ENCODE data around the gene MIP.

- TF ChIP-seq ZNF138 (CRISPR knock-in tag; IDR thresholded peaks at IDR 0.05; ENCODE audit: low read depth), result no peak
- TF ChIP-seq ZNF703 (CRISPR knock-in tag; IDR thresholded peaks at IDR 0.05; ENCODE audit: borderline replicate concordance), result no peak
- TF ChIP-seq PREB (CRISPR knock-in tag; IDR thresholded peaks at IDR 0.05), result no peak
- no peak for TF ChIP-seq ZNF792 (CRISPR knock-in tag; IDR thresholded peaks at IDR 0.05)
- TF ChIP-seq SRF (IDR thresholded peaks at IDR 0.05; ENCODE audit: low read depth, low read length), result no peak
- TF ChIP-seq SKIL (CRISPR knock-in tag; IDR thresholded peaks at IDR 0.05; ENCODE audit: borderline replicate concordance), result no peak
- no peak for TF ChIP-seq CHD4 (IDR thresholded peaks at IDR 0.05; ENCODE audit: borderline replicate concordance, low read length)
- no peak for TF ChIP-seq EZH2 (conservative IDR thresholded peaks at IDR 0.05; ENCODE audit: low read depth, low read length)
- no peak for TF ChIP-seq ZKSCAN8 (CRISPR knock-in tag; IDR thresholded peaks at IDR 0.05; ENCODE audit: borderline replicate concordance)
- TF ChIP-seq SMARCC2 (IDR thresholded peaks at IDR 0.05), result no peak
- no peak for TF ChIP-seq STAT6 (CRISPR knock-in tag; IDR thresholded peaks at IDR 0.05; ENCODE audit: borderline replicate concordance)
- no peak for TF ChIP-seq FOXJ3 (CRISPR knock-in tag; IDR thresholded peaks at IDR 0.05; ENCODE audit: borderline replicate concordance)
- TF ChIP-seq, protein P1, sequence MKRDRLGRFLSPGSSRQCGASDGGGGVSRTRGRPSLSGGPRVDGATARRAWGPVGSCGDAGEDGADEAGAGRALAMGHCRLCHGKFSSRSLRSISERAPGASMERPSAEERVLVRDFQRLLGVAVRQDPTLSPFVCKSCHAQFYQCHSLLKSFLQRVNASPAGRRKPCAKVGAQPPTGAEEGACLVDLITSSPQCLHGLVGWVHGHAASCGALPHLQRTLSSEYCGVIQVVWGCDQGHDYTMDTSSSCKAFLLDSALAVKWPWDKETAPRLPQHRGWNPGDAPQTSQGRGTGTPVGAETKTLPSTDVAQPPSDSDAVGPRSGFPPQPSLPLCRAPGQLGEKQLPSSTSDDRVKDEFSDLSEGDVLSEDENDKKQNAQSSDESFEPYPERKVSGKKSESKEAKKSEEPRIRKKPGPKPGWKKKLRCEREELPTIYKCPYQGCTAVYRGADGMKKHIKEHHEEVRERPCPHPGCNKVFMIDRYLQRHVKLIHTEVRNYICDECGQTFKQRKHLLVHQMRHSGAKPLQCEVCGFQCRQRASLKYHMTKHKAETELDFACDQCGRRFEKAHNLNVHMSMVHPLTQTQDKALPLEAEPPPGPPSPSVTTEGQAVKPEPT (CRISPR knock-in tag; IDR thresholded peaks at IDR 0.05; ENCODE audit: low read depth), result no peak
- TF ChIP-seq POLR2A (IDR thresholded peaks at IDR 0.05; ENCODE audit: insufficient read depth in 1 of 2, low read depth in 2 of 2, low read length in 2 of 2), result no peak
These were observed 23.2 kb downstream of the MIP start for GRCh38 chr12:56431288-56431687.

Measured in HepG2 (cell line).